HCT116 (cell line): ENCODE results near the gene CHEK2.

Source experiments
- CBX3 ChIP-seq: IDR thresholded peaks from 2 replicates; pipeline ENCODE4 v1.6.1; 2012; ENCODE audit warnings: low read depth
- EZH2 ChIP-seq: fragments of 200-600 bp; sonication (generic); IDR thresholded peaks from 2 replicates; pipeline ENCODE4 v1.6.1; 2017; ENCODE audit warnings: antibody characterized with exemption, mixed run types
- TF ChIP-seq, protein P1 (sequence below): IDR thresholded peaks from 2 replicates; pipeline ENCODE4 v1.6.1; 2012
- TF ChIP-seq, protein P2 (sequence below): IDR thresholded peaks from 2 replicates; pipeline ENCODE4 v1.6.1; 2012
- TF ChIP-seq, protein P3 (sequence below), 3 experiments: fragments of 200-600 bp in 1 of 3; sonication (generic) in 1 of 3; IDR thresholded peaks in 2 of 3; conservative IDR thresholded peaks in 1 of 3; 2 replicates each; pipeline ENCODE4 v1.5.1; 2012 to 2017; ENCODE audit warnings: low read depth in 2 of 3, low read length in 2 of 3, antibody characterized with exemption in 1 of 3, borderline replicate concordance in 1 of 3, control low read depth in 1 of 3, mild to moderate bottlenecking in 1 of 3, mixed read lengths in 1 of 3, mixed run types in 1 of 3, moderate library complexity in 1 of 3; ENCODE audit not compliant: insufficient read depth in 1 of 3

DNA sequence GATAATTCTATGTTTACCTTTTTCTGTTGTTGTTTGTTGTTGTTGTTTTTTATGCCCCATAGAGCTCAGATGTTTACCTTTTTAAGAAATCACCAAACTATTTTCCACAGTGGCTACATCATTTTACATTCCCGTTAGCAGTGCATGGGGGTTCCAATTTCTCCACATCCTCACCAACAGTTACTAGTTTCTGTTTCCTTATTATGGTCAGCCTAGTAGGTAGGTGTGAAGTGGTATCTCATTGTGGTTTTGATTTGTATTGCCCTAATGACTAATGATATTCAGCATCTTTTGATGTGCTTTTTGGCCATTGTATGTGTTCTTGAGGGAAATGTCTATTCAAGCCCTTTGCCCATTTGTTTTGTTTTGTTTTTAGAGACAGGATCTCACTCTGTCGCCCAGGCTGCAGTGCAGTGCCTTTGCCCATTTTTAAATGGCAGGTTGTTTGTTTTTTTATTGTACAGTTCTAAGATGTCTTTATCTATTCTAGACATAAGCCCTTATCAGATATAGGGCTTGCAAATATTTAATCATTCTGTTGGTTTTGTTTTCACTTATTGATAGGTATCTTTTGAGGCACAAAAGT lies 27.5 kb downstream of the CHEK2 start:
- TF ChIP-seq EZH2 = no peak
- TF ChIP-seq CBX3 = no peak
- TF ChIP-seq, protein P1, sequence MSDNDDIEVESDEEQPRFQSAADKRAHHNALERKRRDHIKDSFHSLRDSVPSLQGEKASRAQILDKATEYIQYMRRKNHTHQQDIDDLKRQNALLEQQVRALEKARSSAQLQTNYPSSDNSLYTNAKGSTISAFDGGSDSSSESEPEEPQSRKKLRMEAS = no peak
- TF ChIP-seq, protein P2, sequence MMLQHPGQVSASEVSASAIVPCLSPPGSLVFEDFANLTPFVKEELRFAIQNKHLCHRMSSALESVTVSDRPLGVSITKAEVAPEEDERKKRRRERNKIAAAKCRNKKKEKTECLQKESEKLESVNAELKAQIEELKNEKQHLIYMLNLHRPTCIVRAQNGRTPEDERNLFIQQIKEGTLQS = no peak
- TF ChIP-seq, protein P3, sequence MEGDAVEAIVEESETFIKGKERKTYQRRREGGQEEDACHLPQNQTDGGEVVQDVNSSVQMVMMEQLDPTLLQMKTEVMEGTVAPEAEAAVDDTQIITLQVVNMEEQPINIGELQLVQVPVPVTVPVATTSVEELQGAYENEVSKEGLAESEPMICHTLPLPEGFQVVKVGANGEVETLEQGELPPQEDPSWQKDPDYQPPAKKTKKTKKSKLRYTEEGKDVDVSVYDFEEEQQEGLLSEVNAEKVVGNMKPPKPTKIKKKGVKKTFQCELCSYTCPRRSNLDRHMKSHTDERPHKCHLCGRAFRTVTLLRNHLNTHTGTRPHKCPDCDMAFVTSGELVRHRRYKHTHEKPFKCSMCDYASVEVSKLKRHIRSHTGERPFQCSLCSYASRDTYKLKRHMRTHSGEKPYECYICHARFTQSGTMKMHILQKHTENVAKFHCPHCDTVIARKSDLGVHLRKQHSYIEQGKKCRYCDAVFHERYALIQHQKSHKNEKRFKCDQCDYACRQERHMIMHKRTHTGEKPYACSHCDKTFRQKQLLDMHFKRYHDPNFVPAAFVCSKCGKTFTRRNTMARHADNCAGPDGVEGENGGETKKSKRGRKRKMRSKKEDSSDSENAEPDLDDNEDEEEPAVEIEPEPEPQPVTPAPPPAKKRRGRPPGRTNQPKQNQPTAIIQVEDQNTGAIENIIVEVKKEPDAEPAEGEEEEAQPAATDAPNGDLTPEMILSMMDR (IDR thresholded peaks at IDR 0.05 in 2 of 3, conservative IDR thresholded peaks at IDR 0.05 in 1 of 3; ENCODE audit: borderline replicate concordance in 1 of 3, insufficient read depth in 1 of 3, low read depth in 2 of 3, low read length in 2 of 3) = no peak
